Measurements from ENCODE around the gene PRR35. TPM values are rescaled to one million over a fixed set of nuclear protein-coding genes. Genes with fewer than 3 reads are reported as not detected.

The PRR35 gene
- total RNA-seq, 4 donors from 2014 or later = not detected

DNA sequence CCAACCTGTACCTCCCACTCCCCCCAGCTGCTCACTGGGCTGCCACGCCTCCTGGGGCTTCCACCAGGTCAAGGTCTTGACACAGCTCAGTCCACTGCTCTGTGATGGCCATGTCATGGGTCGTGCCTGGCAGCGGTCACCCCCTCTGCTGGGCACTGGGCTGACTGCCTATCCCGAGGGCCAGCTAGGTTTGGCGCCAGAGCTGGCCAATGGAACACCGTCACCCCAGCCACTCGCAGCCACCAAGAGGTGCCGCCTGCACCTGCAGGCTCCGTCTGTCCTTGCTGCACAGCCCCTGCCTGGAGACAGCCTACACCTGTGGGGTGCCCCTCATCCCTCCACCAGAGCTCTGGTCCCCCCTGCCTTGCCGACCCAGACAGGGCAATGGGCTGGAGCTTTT lies 25.2 kb downstream of the PRR35 start:
- no peaks in the 10 kb centered on the region for H3K9me3 ChIP-seq
- TF ChIP-seq, protein P1, sequence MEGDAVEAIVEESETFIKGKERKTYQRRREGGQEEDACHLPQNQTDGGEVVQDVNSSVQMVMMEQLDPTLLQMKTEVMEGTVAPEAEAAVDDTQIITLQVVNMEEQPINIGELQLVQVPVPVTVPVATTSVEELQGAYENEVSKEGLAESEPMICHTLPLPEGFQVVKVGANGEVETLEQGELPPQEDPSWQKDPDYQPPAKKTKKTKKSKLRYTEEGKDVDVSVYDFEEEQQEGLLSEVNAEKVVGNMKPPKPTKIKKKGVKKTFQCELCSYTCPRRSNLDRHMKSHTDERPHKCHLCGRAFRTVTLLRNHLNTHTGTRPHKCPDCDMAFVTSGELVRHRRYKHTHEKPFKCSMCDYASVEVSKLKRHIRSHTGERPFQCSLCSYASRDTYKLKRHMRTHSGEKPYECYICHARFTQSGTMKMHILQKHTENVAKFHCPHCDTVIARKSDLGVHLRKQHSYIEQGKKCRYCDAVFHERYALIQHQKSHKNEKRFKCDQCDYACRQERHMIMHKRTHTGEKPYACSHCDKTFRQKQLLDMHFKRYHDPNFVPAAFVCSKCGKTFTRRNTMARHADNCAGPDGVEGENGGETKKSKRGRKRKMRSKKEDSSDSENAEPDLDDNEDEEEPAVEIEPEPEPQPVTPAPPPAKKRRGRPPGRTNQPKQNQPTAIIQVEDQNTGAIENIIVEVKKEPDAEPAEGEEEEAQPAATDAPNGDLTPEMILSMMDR (IDR thresholded peaks at IDR 0.05 in 4 of 5, conservative IDR thresholded peaks at IDR 0.05 in 1 of 5) = no peak
- no peak for TF ChIP-seq POLR2A (IDR thresholded peaks at IDR 0.05)
- no peak overlapping the region for H3K27ac ChIP-seq
- in situ Hi-C loops (cut with MboI; ENCODE audit: low sequenced_read_pairs in 4 of 4) (no loop called here), intact Hi-C loops (cut with DNase I; ENCODE audit: low total_unique reads) (no loop called here)
- DNase-seq = peak in 1 of 2 donors; percentile 65
- no peaks in the 10 kb centered on the region for H3K27me3 ChIP-seq
- no peak for ATAC-seq
- no peaks in the 10 kb centered on the region for H3K36me3 ChIP-seq
- peaks cover 22 to 33% of the 10 kb centered on the region in 2 donors for H3K4me1 ChIP-seq
- H3K4me3 ChIP-seq = no peak overlapping the region

DNA sequence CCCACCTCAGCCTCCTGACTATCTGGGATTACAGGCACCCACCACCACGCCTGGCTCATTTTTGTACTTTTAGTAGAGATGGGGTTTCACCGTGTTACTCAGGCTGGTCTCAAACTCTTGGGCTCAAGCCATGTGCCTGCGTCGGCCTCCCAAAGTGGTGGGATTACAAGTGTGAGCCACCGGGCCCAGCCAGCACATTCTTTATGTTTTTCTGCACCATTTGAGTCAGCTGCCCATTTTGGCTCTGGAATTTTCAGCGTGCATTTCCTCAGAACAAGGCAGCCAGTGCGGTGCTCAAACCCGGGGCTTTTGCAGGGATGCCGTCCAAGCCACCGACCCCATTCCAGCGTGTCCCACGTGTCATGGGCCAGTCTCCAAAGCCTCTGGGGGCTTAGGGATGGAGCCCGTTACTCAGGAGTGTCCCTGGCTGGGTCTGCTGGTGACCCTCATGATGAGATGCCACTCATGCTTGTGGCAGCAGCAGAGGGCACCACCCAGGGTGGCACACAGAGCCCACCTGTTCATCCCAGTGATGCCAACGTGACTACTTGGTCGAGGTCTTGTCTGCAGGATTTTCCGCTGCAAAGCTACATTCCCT lies 26.0 kb downstream of the PRR35 start:
- no peak for TF ChIP-seq POLR2A (IDR thresholded peaks at IDR 0.05)
- TF ChIP-seq, protein P1 (IDR thresholded peaks at IDR 0.05 in 4 of 5, conservative IDR thresholded peaks at IDR 0.05 in 1 of 5) = no peak
- Histone ChIP-seq H3K27ac (no peak overlapping the region), H3K36me3 (no peaks in the 10 kb centered on the region), H3K4me1 (peaks cover 28 to 33% of the 10 kb centered on the region in 2 donors), H3K27me3 (no peaks in the 10 kb centered on the region), H3K4me3 (no peak overlapping the region), H3K9me3 (no peaks in the 10 kb centered on the region)
- no peak for ATAC-seq
- DNase-seq = no peak
- in situ Hi-C loops (cut with MboI; ENCODE audit: low sequenced_read_pairs in 4 of 4) (no loop called here), intact Hi-C loops (cut with DNase I; ENCODE audit: low total_unique reads) (no loop called here)

DNA sequence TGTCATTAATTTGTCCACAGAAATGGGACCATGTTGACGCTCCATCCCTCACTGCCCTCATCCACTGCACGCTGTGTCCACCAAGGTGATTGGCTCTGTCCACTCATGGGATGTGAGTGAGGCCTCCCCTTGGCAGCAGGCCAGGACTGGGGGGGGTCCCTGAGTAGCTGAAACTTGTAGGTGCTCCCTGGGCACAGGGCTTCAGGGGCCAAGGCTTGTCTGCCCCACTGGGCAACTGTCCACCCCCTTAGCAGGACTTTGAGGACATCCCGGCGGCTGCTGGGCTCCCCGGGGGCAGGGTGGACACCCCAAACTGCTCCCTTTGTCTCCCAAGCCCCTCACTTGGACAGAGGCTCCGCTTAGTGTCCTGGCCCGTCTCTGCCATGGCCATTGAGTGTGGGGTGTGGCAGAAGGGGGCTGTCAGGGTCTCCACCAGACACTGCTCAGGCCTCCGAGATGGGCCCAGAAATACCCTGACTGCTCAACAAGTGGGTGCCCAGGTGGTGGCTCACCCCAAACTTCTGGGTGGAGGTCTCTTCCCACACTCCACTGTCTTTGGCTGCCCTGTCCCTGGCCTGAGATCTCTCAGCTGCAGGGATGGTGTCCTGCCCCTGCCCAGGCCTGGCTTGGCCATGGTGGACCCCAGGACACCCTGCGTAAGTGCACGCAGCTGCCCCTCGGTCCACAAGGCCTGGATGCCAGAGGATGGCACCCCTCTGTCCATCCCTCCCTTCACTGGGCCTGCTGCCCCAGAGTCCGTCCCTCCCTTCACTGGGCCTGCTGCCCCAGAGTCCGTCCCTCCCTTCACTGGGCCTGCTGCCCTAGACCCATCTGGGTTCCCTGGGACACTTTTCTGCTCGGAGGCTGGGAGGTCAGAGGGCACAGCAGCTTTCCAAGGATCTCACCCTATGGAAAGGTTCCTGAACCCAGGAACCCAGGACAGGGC lies 26.7 kb downstream of the PRR35 start:
- ATAC-seq (no peak), DNase-seq (peak in 1 of 2 donors; percentile 57)
- intact Hi-C loops (cut with DNase I; ENCODE audit: low total_unique reads) = no loop called here

DNA sequence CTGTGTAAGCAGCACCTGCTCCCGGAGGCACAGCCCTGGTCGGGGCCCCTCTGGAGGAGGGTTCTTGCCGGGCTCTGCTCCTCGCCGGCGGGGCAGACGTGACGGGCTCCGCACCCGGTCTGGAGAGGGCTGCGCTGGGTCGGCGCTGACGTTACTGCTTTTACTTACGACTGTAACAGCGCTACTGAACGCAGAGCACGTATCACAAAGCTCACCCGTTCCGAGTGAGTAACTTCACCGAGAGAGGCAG lies 28.4 kb downstream of the PRR35 start:
- in situ Hi-C loops (cut with MboI; ENCODE audit: low sequenced_read_pairs in 4 of 4) = no loop called here
- peak in 1 of 2 donors; percentile 1 for ATAC-seq

More for the DNA sequence above, 26.7 kb downstream of the PRR35 start:
- no peaks in the 10 kb centered on the region for H3K9me3 ChIP-seq
- H3K4me3 ChIP-seq = peak overlapping the region in 3 of 4 donors; percentile 89 to 94 (median 89)
- no peak for TF ChIP-seq POLR2A (IDR thresholded peaks at IDR 0.05)
- TF ChIP-seq, protein P1 (IDR thresholded peaks at IDR 0.05 in 4 of 5, conservative IDR thresholded peaks at IDR 0.05 in 1 of 5) = no peak
- H3K36me3 ChIP-seq = no peaks in the 10 kb centered on the region
- peak overlapping the region; percentile 96 to 99 (median 98) for H3K27ac ChIP-seq
- no peaks in the 10 kb centered on the region for H3K27me3 ChIP-seq
- in situ Hi-C loops (cut with MboI; ENCODE audit: low sequenced_read_pairs in 4 of 4) = no loop called here
- peaks cover 35 to 41% of the 10 kb centered on the region in 2 donors for H3K4me1 ChIP-seq

More for the DNA sequence above, 28.4 kb downstream of the PRR35 start:
- intact Hi-C loops (cut with DNase I; ENCODE audit: low total_unique reads) = no loop called here
- TF ChIP-seq, protein P1 (IDR thresholded peaks at IDR 0.05 in 4 of 5, conservative IDR thresholded peaks at IDR 0.05 in 1 of 5) = no peak
- TF ChIP-seq POLR2A (IDR thresholded peaks at IDR 0.05) = no peak
- Histone ChIP-seq H3K4me3 (peak overlapping the region; percentile 85 to 94 (median 89)), H3K4me1 (peaks cover 50 to 56% of the 10 kb centered on the region in 2 donors), H3K27me3 (no peaks in the 10 kb centered on the region), H3K9me3 (no peaks in the 10 kb centered on the region), H3K27ac (peak overlapping the region; percentile 96 to 99 (median 98)), H3K36me3 (no peaks in the 10 kb centered on the region)
- DNase-seq = peak in 1 of 2 donors; percentile 50

Data from gastrocnemius medialis (tissue), 4 donors.